Measurements from ENCODE around the gene BCL11A. TPM values are rescaled to one million over a fixed set of nuclear protein-coding genes. Genes with fewer than 3 reads are reported as not detected.

BCL11A gene
- total RNA-seq, 1 experiment from 2014 or later, result 15.6 TPM

- no peak for DNase-seq (ENCODE audit: low read depth)
Observed at GRCh38 chr2:60509066-60509465, 44.4 kb downstream of the BCL11A start.

- no peak for DNase-seq (ENCODE audit: low read depth)
Observed at GRCh38 chr2:60508339-60508917, 45.0 kb downstream of the BCL11A start.

GRCh38 chr2:60507211-60507965 lies 46.1 kb downstream of the BCL11A start:
- DNase-seq (ENCODE audit: low read depth), result no peak

GRCh38 chr2:60505880-60506260 lies 47.6 kb downstream of the BCL11A start:
- no peak for DNase-seq (ENCODE audit: low read depth)

GRCh38 chr2:60505240-60505879 lies 48.1 kb downstream of the BCL11A start:
- DNase-seq (ENCODE audit: low read depth), result no peak

- no peak for DNase-seq (ENCODE audit: low read depth)
Observed at GRCh38 chr2:60504049-60504448, 49.4 kb downstream of the BCL11A start.

- DNase-seq (ENCODE audit: low read depth), result no peak
Observed at GRCh38 chr2:60502144-60502543, 51.3 kb downstream of the BCL11A start.

- no peak for DNase-seq (ENCODE audit: low read depth)
Observed at GRCh38 chr2:60500861-60501260, 52.6 kb downstream of the BCL11A start.

GRCh38 chr2:60499651-60500265 lies 53.7 kb downstream of the BCL11A start:
- no peak for DNase-seq (ENCODE audit: low read depth)

GRCh38 chr2:60498816-60499429 lies 54.5 kb downstream of the BCL11A start:
- no peak for DNase-seq (ENCODE audit: low read depth)

GRCh38 chr2:60498127-60498815 lies 55.2 kb downstream of the BCL11A start:
- DNase-seq (ENCODE audit: low read depth), result no peak

GRCh38 chr2:60497500-60497899 lies 56.0 kb downstream of the BCL11A start:
- no peak for DNase-seq (ENCODE audit: low read depth)

GRCh38 chr2:60496956-60497355 lies 56.5 kb downstream of the BCL11A start:
- no peak for DNase-seq (ENCODE audit: low read depth)

- DNase-seq (ENCODE audit: low read depth), result no peak
Observed at GRCh38 chr2:60496475-60496874, 57.0 kb downstream of the BCL11A start.

- no peak for DNase-seq (ENCODE audit: low read depth)
Observed at GRCh38 chr2:60495041-60495625, 58.3 kb downstream of the BCL11A start.

- DNase-seq (ENCODE audit: low read depth), result no peak
Observed at GRCh38 chr2:60493804-60494387, 59.6 kb downstream of the BCL11A start.

GRCh38 chr2:60492548-60492947 lies 60.9 kb downstream of the BCL11A start:
- no peak for DNase-seq (ENCODE audit: low read depth)

- DNase-seq (ENCODE audit: low read depth), result no peak
Observed at GRCh38 chr2:60490848-60491247, 62.6 kb downstream of the BCL11A start.

GRCh38 chr2:60490441-60490840 lies 63.0 kb downstream of the BCL11A start:
- DNase-seq (ENCODE audit: low read depth), result no peak

GRCh38 chr2:60489289-60489688 lies 64.2 kb downstream of the BCL11A start:
- no peak for DNase-seq (ENCODE audit: low read depth)

Data from HT1080 (cell line).